Measurements from ENCODE around the gene MSLN.

GRCh38 chr16:787321-787966 is 26.9 kb downstream of the MSLN start:
- no peak for TF ChIP-seq CTCF (IDR thresholded peaks at IDR 0.05 in 8 of 11, conservative IDR thresholded peaks at IDR 0.05 in 3 of 11)
- no peak for TF ChIP-seq POLR2A (IDR thresholded peaks at IDR 0.05)

Measured in spleen (tissue), 7 donors.